HL-60 (cell line): ENCODE results near the gene LRRC57.
A peak's percentile ranks its signal among the peaks of the same experiment; 100 is the strongest.

ENCODE experiments used
- GABPA ChIP-seq: IDR thresholded peaks from 2 replicates; pipeline ENCODE4 v1.6.1; 2012; ENCODE audit warnings: low read depth
- POLR2AphosphoS5 ChIP-seq: IDR thresholded peaks from 2 replicates; pipeline ENCODE4 v1.6.1; 2012; ENCODE audit warnings: low read depth
- SPI1 ChIP-seq: IDR thresholded peaks from 2 replicates; pipeline ENCODE4 v1.6.1; 2012; ENCODE audit warnings: low read depth, mild to moderate bottlenecking, borderline replicate concordance
- TF ChIP-seq, protein P1 (sequence below): IDR thresholded peaks from one replicate; pipeline ENCODE4 v1.5.1; 2011; ENCODE audit warnings: low read length, control low read depth, inconsistent platforms; ENCODE audit not compliant: insufficient read depth
- TF ChIP-seq, protein P2 (sequence below): IDR thresholded peaks from 2 replicates; pipeline ENCODE4 v1.6.1; 2012; ENCODE audit warnings: low read depth; ENCODE audit not compliant: insufficient replicate concordance

DNA sequence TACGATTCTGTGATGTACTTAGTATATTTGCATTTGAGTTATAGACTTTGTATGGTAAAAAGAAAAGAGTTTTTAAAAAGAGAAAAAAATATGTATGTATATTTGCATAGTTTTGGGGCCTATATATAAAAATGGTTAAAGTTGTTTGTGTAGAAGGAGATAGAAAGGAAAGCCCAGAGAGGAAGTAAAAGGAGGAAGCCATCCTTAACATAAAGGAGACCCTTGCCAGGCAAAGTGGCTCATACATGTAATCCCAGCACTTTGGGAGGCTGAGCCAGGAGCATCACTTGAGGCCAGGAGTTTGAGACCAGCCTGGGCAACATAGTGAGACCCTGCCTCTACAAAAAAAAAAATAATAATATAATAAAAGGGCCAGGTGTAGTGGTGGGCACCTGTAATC lies 44.8 kb downstream of the LRRC57 start:
- TF ChIP-seq, protein P1, sequence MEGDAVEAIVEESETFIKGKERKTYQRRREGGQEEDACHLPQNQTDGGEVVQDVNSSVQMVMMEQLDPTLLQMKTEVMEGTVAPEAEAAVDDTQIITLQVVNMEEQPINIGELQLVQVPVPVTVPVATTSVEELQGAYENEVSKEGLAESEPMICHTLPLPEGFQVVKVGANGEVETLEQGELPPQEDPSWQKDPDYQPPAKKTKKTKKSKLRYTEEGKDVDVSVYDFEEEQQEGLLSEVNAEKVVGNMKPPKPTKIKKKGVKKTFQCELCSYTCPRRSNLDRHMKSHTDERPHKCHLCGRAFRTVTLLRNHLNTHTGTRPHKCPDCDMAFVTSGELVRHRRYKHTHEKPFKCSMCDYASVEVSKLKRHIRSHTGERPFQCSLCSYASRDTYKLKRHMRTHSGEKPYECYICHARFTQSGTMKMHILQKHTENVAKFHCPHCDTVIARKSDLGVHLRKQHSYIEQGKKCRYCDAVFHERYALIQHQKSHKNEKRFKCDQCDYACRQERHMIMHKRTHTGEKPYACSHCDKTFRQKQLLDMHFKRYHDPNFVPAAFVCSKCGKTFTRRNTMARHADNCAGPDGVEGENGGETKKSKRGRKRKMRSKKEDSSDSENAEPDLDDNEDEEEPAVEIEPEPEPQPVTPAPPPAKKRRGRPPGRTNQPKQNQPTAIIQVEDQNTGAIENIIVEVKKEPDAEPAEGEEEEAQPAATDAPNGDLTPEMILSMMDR = no peak
- TF ChIP-seq POLR2AphosphoS5 = no peak
- TF ChIP-seq, protein P2, sequence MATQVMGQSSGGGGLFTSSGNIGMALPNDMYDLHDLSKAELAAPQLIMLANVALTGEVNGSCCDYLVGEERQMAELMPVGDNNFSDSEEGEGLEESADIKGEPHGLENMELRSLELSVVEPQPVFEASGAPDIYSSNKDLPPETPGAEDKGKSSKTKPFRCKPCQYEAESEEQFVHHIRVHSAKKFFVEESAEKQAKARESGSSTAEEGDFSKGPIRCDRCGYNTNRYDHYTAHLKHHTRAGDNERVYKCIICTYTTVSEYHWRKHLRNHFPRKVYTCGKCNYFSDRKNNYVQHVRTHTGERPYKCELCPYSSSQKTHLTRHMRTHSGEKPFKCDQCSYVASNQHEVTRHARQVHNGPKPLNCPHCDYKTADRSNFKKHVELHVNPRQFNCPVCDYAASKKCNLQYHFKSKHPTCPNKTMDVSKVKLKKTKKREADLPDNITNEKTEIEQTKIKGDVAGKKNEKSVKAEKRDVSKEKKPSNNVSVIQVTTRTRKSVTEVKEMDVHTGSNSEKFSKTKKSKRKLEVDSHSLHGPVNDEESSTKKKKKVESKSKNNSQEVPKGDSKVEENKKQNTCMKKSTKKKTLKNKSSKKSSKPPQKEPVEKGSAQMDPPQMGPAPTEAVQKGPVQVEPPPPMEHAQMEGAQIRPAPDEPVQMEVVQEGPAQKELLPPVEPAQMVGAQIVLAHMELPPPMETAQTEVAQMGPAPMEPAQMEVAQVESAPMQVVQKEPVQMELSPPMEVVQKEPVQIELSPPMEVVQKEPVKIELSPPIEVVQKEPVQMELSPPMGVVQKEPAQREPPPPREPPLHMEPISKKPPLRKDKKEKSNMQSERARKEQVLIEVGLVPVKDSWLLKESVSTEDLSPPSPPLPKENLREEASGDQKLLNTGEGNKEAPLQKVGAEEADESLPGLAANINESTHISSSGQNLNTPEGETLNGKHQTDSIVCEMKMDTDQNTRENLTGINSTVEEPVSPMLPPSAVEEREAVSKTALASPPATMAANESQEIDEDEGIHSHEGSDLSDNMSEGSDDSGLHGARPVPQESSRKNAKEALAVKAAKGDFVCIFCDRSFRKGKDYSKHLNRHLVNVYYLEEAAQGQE = no peak
- TF ChIP-seq GABPA = no peak
- TF ChIP-seq SPI1 = peak; percentile 82
